ENCODE data around the gene SLC25A19. TPM values are rescaled to one million over a fixed set of nuclear protein-coding genes. Genes with fewer than 3 reads are reported as not detected.
A peak's percentile ranks its signal among the peaks of the same experiment; 100 is the strongest.

The SLC25A19 gene
- polyA plus RNA-seq (2014; cell fraction: cytosol; rRNA removed): 30.2 and 36.1 TPM in 2 replicates
- 42.9 and 54.7 TPM in 2 replicates for polyA plus RNA-seq (2014; cell fraction: nucleus; rRNA removed)

- peak; percentile 99 for DNase-seq (ENCODE audit: low spot score)
Measured at GRCh38 chr17:75289115-75289831, at the start of gene SLC25A19. TSS of gene SLC25A19 (minus strand) at chr17:75289433. CDS start at chr17:75286764, 2,669 bp downstream.

GRCh38 chr17:75338335-75338734, 49.1 kb upstream of the SLC25A19 start:
- no peak for DNase-seq (ENCODE audit: low spot score)

GRCh38 chr17:75335315-75335714, 46.1 kb upstream of the SLC25A19 start:
- DNase-seq (ENCODE audit: low spot score): no peak

- no peak for DNase-seq (ENCODE audit: low spot score)
Measured at GRCh38 chr17:75334723-75335122, 45.5 kb upstream of the SLC25A19 start.

- no peak for DNase-seq (ENCODE audit: low spot score)
Measured at GRCh38 chr17:75331671-75332070, 42.4 kb upstream of the SLC25A19 start.

GRCh38 chr17:75327757-75328156, 38.5 kb upstream of the SLC25A19 start:
- DNase-seq (ENCODE audit: low spot score): no peak

- DNase-seq (ENCODE audit: low spot score): no peak
Measured at GRCh38 chr17:75326226-75326848, 37.1 kb upstream of the SLC25A19 start.

GRCh38 chr17:75325827-75326225, 36.6 kb upstream of the SLC25A19 start:
- no peak for DNase-seq (ENCODE audit: low spot score)

GRCh38 chr17:75325348-75325747, 36.1 kb upstream of the SLC25A19 start:
- no peak for DNase-seq (ENCODE audit: low spot score)

GRCh38 chr17:75321506-75321905, 32.3 kb upstream of the SLC25A19 start:
- DNase-seq (ENCODE audit: low spot score): no peak

GRCh38 chr17:75319904-75320691, 30.9 kb upstream of the SLC25A19 start:
- no peak for DNase-seq (ENCODE audit: low spot score)

- no peak for DNase-seq (ENCODE audit: low spot score)
Measured at GRCh38 chr17:75318615-75319222, 29.5 kb upstream of the SLC25A19 start.

GRCh38 chr17:75318211-75318610, 29.0 kb upstream of the SLC25A19 start:
- DNase-seq (ENCODE audit: low spot score): no peak

- no peak for DNase-seq (ENCODE audit: low spot score)
Measured at GRCh38 chr17:75317671-75318070, 28.4 kb upstream of the SLC25A19 start.

GRCh38 chr17:75316253-75316652, 27.0 kb upstream of the SLC25A19 start:
- DNase-seq (ENCODE audit: low spot score): peak; percentile 33

- no peak for DNase-seq (ENCODE audit: low spot score)
Measured at GRCh38 chr17:75315541-75316243, 26.5 kb upstream of the SLC25A19 start.

- DNase-seq (ENCODE audit: low spot score): no peak
Measured at GRCh38 chr17:75313941-75314551, 24.8 kb upstream of the SLC25A19 start.

- no peak for DNase-seq (ENCODE audit: low spot score)
Measured at GRCh38 chr17:75308732-75309629, 19.7 kb upstream of the SLC25A19 start.

GRCh38 chr17:75307957-75308731, 18.9 kb upstream of the SLC25A19 start:
- DNase-seq (ENCODE audit: low spot score): no peak

All from SK-N-DZ (cell line).